Heart left ventricle (tissue), 16 donors: ENCODE data around the gene ARL3. TPM values are rescaled to one million over a fixed set of nuclear protein-coding genes. Genes with fewer than 3 reads are reported as not detected.

Experiments used
- ATAC-seq, 4 donors: fragments of 200-7000 bp; cut with Tn5 transposase; one replicate each; pipeline ENCODE4 v1.9.1; 2020 to 2022; ENCODE audit warnings: moderate library complexity in 4 of 4, mild to moderate bottlenecking in 3 of 4, moderate number of reproducible peaks in 1 of 4
- DNase-seq, 5 donors: peaks; one replicate each; pipeline ENCODE4 v3.0.0-alpha.2; 2020
- H3K27ac ChIP-seq, 12 donors: fragments of 200-600 bp; sonication (generic) in 4 of 12; one replicate each; pipeline versions ENCODE4 v1.5.0 to v1.8.0; 2016 to 2022; ENCODE audit warnings: mild to moderate bottlenecking in 2 of 12
- H3K27me3 ChIP-seq, 9 donors: fragments of 200-600 bp; sonication (generic) in 2 of 9; one replicate each; pipeline versions ENCODE4 v1.5.1 to v1.8.0; 2016 to 2022; ENCODE audit warnings: mild to moderate bottlenecking in 3 of 9
- H3K36me3 ChIP-seq, 9 donors: fragments of 200-600 bp; sonication (generic) in 2 of 9; one replicate each; pipeline versions ENCODE4 v1.5.0 to v1.8.0; 2018 to 2022; ENCODE audit warnings: mild to moderate bottlenecking in 2 of 9
- H3K4me1 ChIP-seq, 12 donors: fragments of 200-600 bp; sonication (generic) in 4 of 12; one replicate each; pipeline versions ENCODE4 v1.5.0 to v1.8.0; 2016 to 2022; ENCODE audit warnings: mild to moderate bottlenecking in 3 of 12
- H3K4me3 ChIP-seq, 12 donors: fragments of 200-600 bp; sonication (generic) in 4 of 12; one replicate each; pipeline versions ENCODE4 v1.5.0 to v1.8.0; 2017 to 2022; ENCODE audit warnings: mild to moderate bottlenecking in 9 of 12, moderate library complexity in 4 of 12
- H3K9me3 ChIP-seq, 12 donors: fragments of 200-600 bp; sonication (generic) in 4 of 12; one replicate each; pipeline versions ENCODE4 v1.5.0 to v1.8.0; 2016 to 2022; ENCODE audit warnings: mild to moderate bottlenecking in 1 of 12
- CTCF ChIP-seq, 12 donors: fragments of 200-600 bp; sonication (generic) in 4 of 12; IDR thresholded peaks; one replicate each; pipeline versions ENCODE4 v1.5.0 to v1.8.0; 2018 to 2022; ENCODE audit warnings: antibody characterized with exemption in 12 of 12, mild to moderate bottlenecking in 5 of 12
- POLR2A ChIP-seq, 2 donors: fragments of 450-650 bp; IDR thresholded peaks; one replicate each; pipeline ENCODE4 v1.6.1; 2017; ENCODE audit warnings: antibody characterized with exemption in 2 of 2, mild to moderate bottlenecking in 2 of 2, moderate library complexity in 2 of 2
- WGBS, 4 donors: extraction: QIAGEN DNeasy Blood & Tissue Kit in 2 of 4; methylation state at CpG; one replicate each; pipeline versions ENCODE4 v1.1.5 to v1.1.7; 2013 to 2018; 5-methylcytosine and 5-hydroxymethylcytosine counted together
- intact Hi-C, 10 donors: fragments of 100-400 bp; cut with DNase I; formaldehyde crosslinking; loops; one replicate each; pipeline versions ENCODE4 v1.11.1 to v1.14.2; 2022
- polyA plus RNA-seq, 2 donors: library from polyadenylated mRNA; stranded (reverse); fragments of 200-250 nt; gene quantifications; one replicate each; pipeline ENCODE4 v1.2.3, GENCODE V29; 2013
- total RNA-seq, 9 donors: library from RNA; depleted of rRNA in 2 of 9; stranded (reverse); fragments of >200 nt in 2 of 9; fragmentation: NEBNext Ultra II Directional in 3 of 9; extraction: Animal tissue kit (Norgen Biotek cat#: 25700) in 3 of 9; gene quantifications; one replicate each; pipeline versions ENCODE4 v1.1.0 to v1.2.4, GENCODE V29; 2016 to 2023
- donor health status: ischemic (EF 13 %, LVEDD 7.1; RV severe dilation, severe dysfunction).
- donor health status: healthy with polysubstance abuse.
- donor health status: DM: no; HTN: yes; CAD: no.
- donor health status: DM: no; HTN: no; CAD: no.
- donor health status: ischemic (EF 25% LVEDD 6.9; RV normal size, moderate dysfunction).
- donor health status: ischemic (EF 25% LVEDD 5.7; RV mildly dilated, moderate dysfunction).
- donor health status: healthy.
- donor health status: DM: yes; HTN: yes; CAD: no.
- donor health status: ischemic (EF 35%, LVEDD 5.7; RV mildly dilated, moderate dysfunction).
- donor health status: nonischemic (EF 11% LVEDD 7.7; RV severe dilation, severe dysfunction).
- donor health status: DM: yes; HTN: yes; CAD: no.
- donor health status: PGD.
- donor health status: ischemic (EF 29% LVEDD 5.4; RV normal size, mild dysfunction).
- donor health status: nonischemic (EF 23%, LVEDD 6.1; RV moderate dilation, normal function).

ARL3 gene
- total and polyA plus RNA-seq, 11 donors = 5.8 to 19.3 (median 12.6) TPM

- WGBS, 4 donors = 30 to 40% (median 37%) methylated on average over 6 to 12 of the region's 12 CpGs
- peaks cover 0 to 25% (median 19%) of the 10 kb centered on the region in 9 donors for H3K36me3 ChIP-seq
- intact Hi-C loops = loop anchor here in 5 of 10 donors (5.0 to 10.0 kb wide), 5 partner anchors 64 to 144 kb away; partner anchors contain the start of genes ARL3 (in 3 of the 5), SFXN2 (in 3 of the 5), ACTR1A (in 2 of the 5) and SUFU (in 2 of the 5)
- H3K27ac ChIP-seq = peak overlapping the region in 11 of 12 donors; percentile 53 to 100 (median 98)
- H3K4me3 ChIP-seq = peak overlapping the region in 11 of 12 donors; percentile 3 to 97 (median 86)
- ATAC-seq (no peak), DNase-seq (peak in 1 of 5 donors; percentile 51)
- no peaks in the 10 kb centered on the region for H3K9me3 ChIP-seq
- TF ChIP-seq POLR2A (IDR thresholded peaks at IDR 0.05) = no peak
- no peak for TF ChIP-seq CTCF (IDR thresholded peaks at IDR 0.05)
- H3K27me3 ChIP-seq = no peaks in the 10 kb centered on the region
- peaks cover 38 to 79% (median 65%) of the 10 kb centered on the region in 12 donors for H3K4me1 ChIP-seq
Observed at GRCh38 chr10:102648269-102648888, 65.8 kb downstream of the ARL3 start.

- H3K27me3 ChIP-seq = no peaks in the 10 kb centered on the region
- H3K9me3 ChIP-seq = no peaks in the 10 kb centered on the region
- peak overlapping the region; percentile 1 to 97 (median 86) for H3K4me3 ChIP-seq
- peak in 1 of 5 donors; percentile 33 for DNase-seq
- H3K27ac ChIP-seq = peak overlapping the region in 11 of 12 donors; percentile 72 to 100 (median 99)
- H3K36me3 ChIP-seq = peaks cover 0 to 18% (median 12%) of the 10 kb centered on the region in 9 donors
- 28 to 42% (median 37%) methylated on average over 5 to 7 of the region's 7 CpGs for WGBS, 4 donors
- ATAC-seq = no peak
- intact Hi-C loops = loop anchor here in 6 of 10 donors (2.0 to 10.0 kb wide), 7 partner anchors 27 to 143 kb away; partner anchors contain the start of genes ARL3 (in 3 of the 6), SFXN2 (in 3 of the 6), ACTR1A (in 2 of the 6) and SUFU (in 2 of the 6)
- TF ChIP-seq CTCF (IDR thresholded peaks at IDR 0.05) (no peak), POLR2A (IDR thresholded peaks at IDR 0.05) (no peak)
- H3K4me1 ChIP-seq = peaks cover 38 to 72% (median 60%) of the 10 kb centered on the region in 12 donors
Observed at GRCh38 chr10:102647443-102648268, 66.5 kb downstream of the ARL3 start.

- H3K27me3 ChIP-seq = no peaks in the 10 kb centered on the region
- ATAC-seq = peak; percentile 10 to 24 (median 16)
- H3K36me3 ChIP-seq = peaks cover 0 to 16% (median 8%) of the 10 kb centered on the region in 9 donors
- TF ChIP-seq CTCF (IDR thresholded peaks at IDR 0.05) (no peak), POLR2A (IDR thresholded peaks at IDR 0.05) (peak in 1 of 2 donors; percentile 57)
- no peaks in the 10 kb centered on the region for H3K9me3 ChIP-seq
- peak; percentile 47 to 76 (median 66) for DNase-seq
- peaks cover 38 to 64% (median 54%) of the 10 kb centered on the region in 12 donors for H3K4me1 ChIP-seq
- peak overlapping the region; percentile 1 to 97 (median 86) for H3K4me3 ChIP-seq
- peak overlapping the region; percentile 93 to 100 (median 98) for H3K27ac ChIP-seq
- intact Hi-C loops = loop anchor here in 6 of 10 donors (1.0 to 10.0 kb wide), 8 partner anchors 9 to 142 kb away; partner anchors contain the start of genes ARL3 (in 3 of the 6), SFXN2 (in 3 of the 6), ACTR1A (in 2 of the 6) and SUFU (in 2 of the 6)
- WGBS, 4 donors = 11 to 35% (median 22%) methylated on average over 10 to 18 of the region's 18 CpGs
Observed at GRCh38 chr10:102646610-102647442, 67.4 kb downstream of the ARL3 start.
